Right cardiac atrium (tissue), 5 donors: Measurements from ENCODE around the gene HIBADH. TPM values are rescaled to one million over a fixed set of nuclear protein-coding genes. Genes with fewer than 3 reads are reported as not detected.

Source experiments
- ATAC-seq, 2 donors: fragments of 200-7000 bp; cut with Tn5 transposase; one replicate each; pipeline versions ENCODE4 v1.8.0 to v1.9.1; 2020; ENCODE audit warnings: moderate library complexity in 2 of 2, mild to moderate bottlenecking in 1 of 2
- DNase-seq, 3 donors: peaks; one replicate each; pipeline ENCODE4 v3.0.0-alpha.2; 2020
- H3K27ac ChIP-seq: one replicate; pipeline ENCODE4 v1.5.1; 2013; ENCODE audit warnings: mild to moderate bottlenecking, low read length, control low read depth, moderate library complexity
- H3K27me3 ChIP-seq: one replicate; pipeline ENCODE4 v1.6.1; 2013; ENCODE audit not compliant: control insufficient read depth, insufficient read depth
- H3K4me1 ChIP-seq: one replicate; pipeline ENCODE4 v1.6.1; 2013; ENCODE audit warnings: low read length; ENCODE audit not compliant: control insufficient read depth, insufficient read depth
- H3K4me3 ChIP-seq: one replicate; pipeline ENCODE4 v1.5.1; 2013; ENCODE audit warnings: low read length, control low read depth
- H3K9me3 ChIP-seq: one replicate; pipeline ENCODE4 v1.6.1; 2013; ENCODE audit warnings: low read length; ENCODE audit not compliant: control insufficient read depth
- WGBS: extraction: QIAGEN DNeasy Blood & Tissue Kit; methylation state at CpG from one replicate; pipeline ENCODE4 v1.1.7; 2013; 5-methylcytosine and 5-hydroxymethylcytosine counted together
- intact Hi-C, 4 donors: fragments of 100-400 bp; cut with DNase I; formaldehyde crosslinking; loops; one replicate each; pipeline versions ENCODE4 v1.11.0 to v1.14.0; 2022 to 2023
- polyA plus RNA-seq: library from polyadenylated mRNA; stranded (reverse); fragments of 200-250 nt; gene quantifications from one replicate; pipeline ENCODE4 v1.2.3, GENCODE V29; 2013
- total RNA-seq, 4 donors: library from RNA; stranded (reverse); fragmentation: NEBNext Ultra II Directional; extraction: Animal tissue kit (Norgen Biotek cat#: 25700); gene quantifications; one replicate each; pipeline ENCODE4 v1.2.1, GENCODE V29; 2021
- donor health status: healthy with polysubstance abuse.
- donor health status: DM: no; HTN: yes; CAD: no.
- donor health status: DM: no; HTN: no; CAD: no.
- donor health status: DM: no; HTN: yes; CAD: no; lungs with severe emphysema.
- donor health status: DM: yes; HTN: yes; CAD: no.

The HIBADH gene
- total and polyA plus RNA-seq, 5 donors = 57.7 to 77.1 (median 72.2) TPM

GRCh38 chr7:27611059-27611458 is 51.6 kb downstream of the HIBADH start:
- WGBS = 93% methylated on average over 3 of the region's 3 CpGs
- ATAC-seq = no peak
- DNase-seq = no peak
- Histone ChIP-seq H3K4me3 (no peak overlapping the region), H3K27me3 (no peaks in the 10 kb centered on the region), H3K4me1 (no peaks in the 10 kb centered on the region), H3K9me3 (no peaks in the 10 kb centered on the region), H3K27ac (no peak overlapping the region)
- intact Hi-C loops = no loop called here

GRCh38 chr7:27608776-27609495 is 53.7 kb downstream of the HIBADH start:
- Histone ChIP-seq H3K4me1 (no peaks in the 10 kb centered on the region), H3K27me3 (no peaks in the 10 kb centered on the region), H3K27ac (no peak overlapping the region), H3K4me3 (no peak overlapping the region), H3K9me3 (no peaks in the 10 kb centered on the region)
- ATAC-seq (no peak), DNase-seq (no peak)
- intact Hi-C loops = no loop called here
- WGBS = 73% methylated on average over 1 of the region's 1 CpG

DNA sequence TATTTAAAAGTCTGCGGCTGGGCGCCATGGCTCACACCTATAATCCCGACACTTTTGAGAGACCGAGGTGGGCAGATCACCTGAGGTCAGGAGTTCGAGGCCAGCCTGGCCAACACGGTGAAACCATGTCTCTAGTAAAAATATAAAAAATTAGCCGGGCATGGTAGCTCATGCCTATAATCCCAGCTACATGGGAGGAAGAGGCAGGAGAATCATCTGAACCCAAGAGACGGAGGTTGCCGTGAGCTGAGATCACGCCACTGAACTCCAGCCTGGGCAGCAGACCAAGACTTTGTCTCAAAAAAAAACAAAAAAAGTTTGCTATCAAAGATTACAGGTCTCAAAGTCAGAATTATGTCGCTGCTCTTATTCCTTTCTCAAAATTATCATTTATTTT is 55.5 kb downstream of the HIBADH start:
- DNase-seq (peak in 1 of 3 donors; percentile 9), ATAC-seq (no peak)
- no peak overlapping the region for H3K4me3 ChIP-seq
- H3K27me3 ChIP-seq = no peaks in the 10 kb centered on the region
- no peaks in the 10 kb centered on the region for H3K4me1 ChIP-seq
- no peak overlapping the region for H3K27ac ChIP-seq
- 92% methylated on average over 11 of the region's 11 CpGs for WGBS
- no peaks in the 10 kb centered on the region for H3K9me3 ChIP-seq
- intact Hi-C loops = no loop called here

- ATAC-seq = no peak
- 91% methylated on average over 4 of the region's 4 CpGs for WGBS
- DNase-seq = no peak
- intact Hi-C loops = no loop called here
- H3K4me1 ChIP-seq = no peaks in the 10 kb centered on the region
- no peak overlapping the region for H3K27ac ChIP-seq
- no peaks in the 10 kb centered on the region for H3K9me3 ChIP-seq
- no peak overlapping the region for H3K4me3 ChIP-seq
- H3K27me3 ChIP-seq = no peaks in the 10 kb centered on the region
Measured at GRCh38 chr7:27606270-27607209, 56.1 kb downstream of the HIBADH start.

- H3K27ac ChIP-seq = no peak overlapping the region
- intact Hi-C loops = no loop called here
- H3K4me3 ChIP-seq = no peak overlapping the region
- ATAC-seq (no peak), DNase-seq (no peak)
- H3K9me3 ChIP-seq = no peaks in the 10 kb centered on the region
- WGBS = 54% methylated on average over 2 of the region's 2 CpGs
- H3K4me1 ChIP-seq = no peaks in the 10 kb centered on the region
- H3K27me3 ChIP-seq = no peaks in the 10 kb centered on the region
Measured at GRCh38 chr7:27605689-27606269, 56.9 kb downstream of the HIBADH start.

- 93% methylated on average over 2 of the region's 2 CpGs for WGBS
- no peak for DNase-seq
- H3K4me1 ChIP-seq = no peaks in the 10 kb centered on the region
- no peak overlapping the region for H3K4me3 ChIP-seq
- no peaks in the 10 kb centered on the region for H3K9me3 ChIP-seq
- no peak for ATAC-seq
- H3K27ac ChIP-seq = no peak overlapping the region
- no peaks in the 10 kb centered on the region for H3K27me3 ChIP-seq
- intact Hi-C loops = no loop called here
Measured at GRCh38 chr7:27605283-27605682, 57.4 kb downstream of the HIBADH start.

DNA sequence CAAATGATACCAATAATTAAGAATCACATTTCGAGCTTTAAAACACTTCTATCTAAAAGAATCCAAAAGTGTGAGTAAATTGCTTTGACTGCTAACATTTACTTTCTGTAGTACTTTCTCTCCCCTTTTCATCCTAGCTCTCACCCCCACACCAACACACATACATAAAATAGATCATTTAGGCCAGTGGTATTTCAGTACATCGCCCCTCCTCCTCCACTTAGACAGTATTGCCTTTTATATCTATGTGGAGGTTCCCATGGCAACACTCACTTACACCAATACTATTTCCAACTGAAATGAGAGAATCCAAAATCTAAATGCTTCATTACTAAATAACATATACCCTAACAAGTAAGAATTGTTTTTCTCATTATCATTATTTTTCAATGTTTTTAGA is 58.9 kb downstream of the HIBADH start:
- intact Hi-C loops = no loop called here
- no peak for ATAC-seq
- no peak overlapping the region for H3K4me3 ChIP-seq
- H3K9me3 ChIP-seq = no peaks in the 10 kb centered on the region
- H3K4me1 ChIP-seq = no peaks in the 10 kb centered on the region
- 95% methylated on average over 2 of the region's 2 CpGs for WGBS
- no peaks in the 10 kb centered on the region for H3K27me3 ChIP-seq
- no peak overlapping the region for H3K27ac ChIP-seq
- no peak for DNase-seq

GRCh38 chr7:27602766-27603165 is 59.9 kb downstream of the HIBADH start:
- no peaks in the 10 kb centered on the region for H3K27me3 ChIP-seq
- intact Hi-C loops = no loop called here
- no peak for ATAC-seq

GRCh38 chr7:27601217-27601616 is 61.5 kb downstream of the HIBADH start:
- no peak overlapping the region for H3K4me3 ChIP-seq
- H3K27me3 ChIP-seq = no peaks in the 10 kb centered on the region
- ATAC-seq (no peak), DNase-seq (no peak)
- no peak overlapping the region for H3K27ac ChIP-seq
- H3K9me3 ChIP-seq = no peaks in the 10 kb centered on the region
- intact Hi-C loops = no loop called here
- 95% methylated on average over 2 of the region's 2 CpGs for WGBS
- H3K4me1 ChIP-seq = no peaks in the 10 kb centered on the region

More at GRCh38 chr7:27602766-27603165, 59.9 kb downstream of the HIBADH start:
- H3K4me1 ChIP-seq = no peaks in the 10 kb centered on the region
- no peak for DNase-seq
- no peak overlapping the region for H3K4me3 ChIP-seq
- H3K9me3 ChIP-seq = no peaks in the 10 kb centered on the region
- 69% methylated on average over 4 of the region's 4 CpGs for WGBS
- H3K27ac ChIP-seq = no peak overlapping the region

DNA sequence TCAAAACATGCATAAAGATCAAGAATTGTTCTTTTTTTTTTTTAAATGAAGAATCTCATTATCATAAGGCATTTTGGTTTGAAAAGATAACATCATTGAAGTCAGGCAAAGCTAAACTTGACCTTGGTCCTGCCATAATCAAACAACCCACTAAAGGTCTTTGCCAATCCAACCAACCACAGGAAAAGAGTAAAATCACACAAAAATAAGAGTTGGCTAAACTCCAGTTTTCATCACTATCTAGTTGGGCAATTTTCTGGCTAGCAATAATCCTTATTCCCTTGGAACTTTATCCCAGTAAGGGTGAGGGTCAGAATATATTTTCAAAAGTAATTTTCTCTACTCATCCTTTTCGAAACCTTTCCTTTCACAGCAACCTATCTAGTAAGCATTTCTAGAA is 62.4 kb downstream of the HIBADH start:
- DNase-seq = no peak
- intact Hi-C loops = no loop called here
- 97% methylated on average over 1 of the region's 1 CpG for WGBS
- H3K9me3 ChIP-seq = no peaks in the 10 kb centered on the region
- H3K27me3 ChIP-seq = no peaks in the 10 kb centered on the region
- H3K27ac ChIP-seq = no peak overlapping the region
- H3K4me3 ChIP-seq = no peak overlapping the region
- ATAC-seq = no peak
- no peaks in the 10 kb centered on the region for H3K4me1 ChIP-seq

- 96% methylated on average over 5 of the region's 5 CpGs for WGBS
- DNase-seq (no peak), ATAC-seq (no peak)
Measured at GRCh38 chr7:27595009-27595408, 67.7 kb downstream of the HIBADH start.

More at GRCh38 chr7:27595009-27595408, 67.7 kb downstream of the HIBADH start:
- intact Hi-C loops = no loop called here
- no peak overlapping the region for H3K4me3 ChIP-seq
- no peaks in the 10 kb centered on the region for H3K4me1 ChIP-seq
- no peaks in the 10 kb centered on the region for H3K27me3 ChIP-seq
- H3K9me3 ChIP-seq = no peaks in the 10 kb centered on the region
- H3K27ac ChIP-seq = no peak overlapping the region
